ENCODE measurements around the gene C19orf47.

DNA sequence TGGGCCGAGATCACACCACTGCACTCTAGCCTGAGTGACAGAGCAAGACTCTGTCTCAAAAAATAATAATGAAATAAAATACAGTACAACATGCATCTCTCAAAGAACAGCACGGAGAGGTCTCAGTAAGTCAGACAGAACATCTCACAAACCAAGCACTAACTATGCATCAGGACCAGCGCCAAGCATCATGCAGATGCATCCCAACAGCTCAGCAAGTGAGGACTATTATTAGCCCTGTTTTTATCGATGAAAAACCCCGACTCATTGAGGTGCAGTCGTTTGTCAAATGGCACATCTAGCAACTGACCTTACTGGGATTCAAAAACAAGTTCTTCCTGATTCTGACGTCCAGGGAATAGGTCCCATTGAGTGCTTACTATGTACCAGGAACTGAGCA is 3.8 kb downstream of the C19orf47 start:
- TF ChIP-seq, protein P1, sequence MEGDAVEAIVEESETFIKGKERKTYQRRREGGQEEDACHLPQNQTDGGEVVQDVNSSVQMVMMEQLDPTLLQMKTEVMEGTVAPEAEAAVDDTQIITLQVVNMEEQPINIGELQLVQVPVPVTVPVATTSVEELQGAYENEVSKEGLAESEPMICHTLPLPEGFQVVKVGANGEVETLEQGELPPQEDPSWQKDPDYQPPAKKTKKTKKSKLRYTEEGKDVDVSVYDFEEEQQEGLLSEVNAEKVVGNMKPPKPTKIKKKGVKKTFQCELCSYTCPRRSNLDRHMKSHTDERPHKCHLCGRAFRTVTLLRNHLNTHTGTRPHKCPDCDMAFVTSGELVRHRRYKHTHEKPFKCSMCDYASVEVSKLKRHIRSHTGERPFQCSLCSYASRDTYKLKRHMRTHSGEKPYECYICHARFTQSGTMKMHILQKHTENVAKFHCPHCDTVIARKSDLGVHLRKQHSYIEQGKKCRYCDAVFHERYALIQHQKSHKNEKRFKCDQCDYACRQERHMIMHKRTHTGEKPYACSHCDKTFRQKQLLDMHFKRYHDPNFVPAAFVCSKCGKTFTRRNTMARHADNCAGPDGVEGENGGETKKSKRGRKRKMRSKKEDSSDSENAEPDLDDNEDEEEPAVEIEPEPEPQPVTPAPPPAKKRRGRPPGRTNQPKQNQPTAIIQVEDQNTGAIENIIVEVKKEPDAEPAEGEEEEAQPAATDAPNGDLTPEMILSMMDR (conservative IDR thresholded peaks at IDR 0.05 in 1 of 2, IDR thresholded peaks at IDR 0.05 in 1 of 2; ENCODE audit: extremely low read depth in 1 of 2, insufficient read depth in 1 of 2, low read depth in 1 of 2, low read length in 2 of 2): no peak
- TF ChIP-seq EZH2 (IDR thresholded peaks at IDR 0.05; ENCODE audit: borderline replicate concordance, low read length): no peak

Measured in mammary epithelial cell (primary cell).